Activated T-helper 1 cell treated with Interleukin-2 at 50 U/mL for 16 hours (primary cell): Measurements from ENCODE around the gene ZWILCH.
"Not testable (repeated sequence)": the region's sequence is repeated elsewhere in the genome, so short reads cannot be mapped to it uniquely, and the experiment has no call there.

Experiments
- DNase-seq: peaks from one replicate; pipeline ENCODE4 v3.0.0-alpha.2; 2020; ENCODE audit warnings: low read depth

ZWILCH gene

DNA sequence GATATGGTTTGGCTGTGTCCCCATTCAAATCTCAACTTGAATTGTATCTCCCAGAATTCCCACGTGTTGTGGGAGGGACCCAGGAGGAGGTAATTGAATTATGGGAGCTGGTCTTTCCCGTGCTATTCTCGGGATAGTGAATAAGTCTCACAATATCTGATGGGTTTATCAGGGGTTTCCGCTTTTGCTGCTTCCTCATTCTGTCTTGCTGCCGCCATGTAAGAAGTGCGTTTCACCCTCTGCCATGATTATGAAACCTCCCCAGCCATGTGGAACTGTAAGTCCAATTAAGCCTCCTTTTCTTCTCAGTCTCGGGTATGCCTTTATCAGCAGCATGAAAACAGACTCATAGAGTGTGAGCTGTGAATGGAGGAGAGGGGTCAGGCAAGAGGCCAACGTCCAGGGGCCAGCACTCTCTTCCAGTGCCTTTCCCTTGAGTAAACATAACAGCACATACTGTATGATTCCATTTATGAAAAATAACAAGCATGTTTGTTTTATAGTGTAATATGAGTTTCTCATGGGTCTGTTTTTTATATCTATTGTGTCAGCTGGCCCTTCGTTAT is 76.9 kb downstream of the ZWILCH start:
- DNase-seq, result no peak

DNA sequence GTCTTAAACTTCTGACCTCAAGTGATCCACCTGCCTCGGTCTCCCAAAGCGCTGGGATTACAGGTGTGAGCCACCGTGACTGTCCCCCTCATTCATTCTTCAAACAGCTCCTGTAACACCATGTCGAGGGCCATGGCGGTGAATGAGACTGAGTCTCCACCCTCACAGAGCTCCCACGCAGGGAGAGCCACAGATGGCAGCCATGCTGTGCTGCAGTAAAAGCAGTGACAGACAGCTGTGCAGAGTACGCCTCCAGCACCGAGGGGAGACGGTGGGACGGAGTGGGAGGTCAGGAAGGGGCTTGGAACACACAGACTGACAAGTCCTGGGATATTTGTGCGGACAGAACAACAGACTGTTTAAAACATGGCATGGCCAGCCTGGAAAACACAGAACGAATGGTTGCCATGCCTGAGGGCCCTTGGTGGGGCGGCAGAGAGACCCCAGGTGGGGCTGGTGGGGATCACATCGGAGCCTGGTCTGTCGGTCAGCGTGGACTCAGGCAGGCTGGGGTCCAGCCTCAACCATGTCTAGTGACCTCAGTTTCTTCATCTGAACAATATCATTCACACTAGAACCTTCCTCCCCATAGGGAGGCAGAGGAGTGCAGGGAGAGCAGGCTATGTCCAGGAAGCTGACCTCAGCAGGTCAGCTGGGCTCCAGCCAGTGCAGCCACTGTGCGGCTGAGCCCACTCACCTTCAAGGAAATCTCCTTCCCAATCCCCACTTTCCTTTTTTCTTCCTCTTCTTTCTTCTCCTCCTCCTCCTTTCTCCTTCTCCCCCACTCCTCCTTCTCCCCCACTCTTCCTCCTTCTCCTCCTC is 81.2 kb downstream of the ZWILCH start:
- DNase-seq, result no peak

DNA sequence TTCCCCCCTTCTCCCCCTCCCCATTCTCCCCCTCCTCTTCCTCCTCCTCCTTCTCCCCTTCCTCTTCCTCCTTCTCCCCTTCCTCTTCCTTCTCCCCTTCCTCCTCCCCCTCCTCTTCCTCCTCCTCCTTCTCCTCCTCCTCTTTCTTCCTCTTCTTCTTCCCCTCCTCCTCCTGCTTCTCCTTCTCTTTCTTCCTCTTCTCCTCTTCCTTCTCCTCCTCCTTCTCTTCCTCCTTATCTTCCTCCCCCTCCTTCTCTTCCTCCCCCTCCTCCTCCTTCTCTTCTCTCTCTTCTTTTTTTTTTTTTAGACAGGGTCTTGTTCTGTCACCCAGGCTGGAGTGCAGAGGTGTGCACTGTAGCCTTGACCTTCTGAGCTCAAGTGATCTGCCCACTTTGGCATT is 81.9 kb downstream of the ZWILCH start:
- DNase-seq, result no peak

DNA sequence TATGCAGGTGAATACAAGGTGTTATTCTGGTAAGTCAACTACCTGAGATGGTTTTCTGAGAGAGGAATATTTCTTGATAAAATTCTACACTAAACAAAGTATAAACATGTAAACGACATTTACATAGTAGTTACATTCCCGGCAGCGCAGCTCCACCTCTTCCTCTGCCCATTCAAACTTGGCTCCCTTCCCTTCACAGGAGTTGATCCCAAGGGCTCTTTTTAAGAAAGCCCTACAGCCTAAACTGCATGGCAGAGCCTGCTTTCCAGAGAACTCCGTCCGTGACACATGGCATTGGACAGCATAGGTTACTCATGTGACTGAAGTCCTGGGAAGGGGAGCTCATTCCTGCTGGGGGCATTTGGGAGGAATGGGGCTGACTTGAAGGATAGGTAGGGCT is 82.6 kb downstream of the ZWILCH start:
- no peak for DNase-seq

DNA sequence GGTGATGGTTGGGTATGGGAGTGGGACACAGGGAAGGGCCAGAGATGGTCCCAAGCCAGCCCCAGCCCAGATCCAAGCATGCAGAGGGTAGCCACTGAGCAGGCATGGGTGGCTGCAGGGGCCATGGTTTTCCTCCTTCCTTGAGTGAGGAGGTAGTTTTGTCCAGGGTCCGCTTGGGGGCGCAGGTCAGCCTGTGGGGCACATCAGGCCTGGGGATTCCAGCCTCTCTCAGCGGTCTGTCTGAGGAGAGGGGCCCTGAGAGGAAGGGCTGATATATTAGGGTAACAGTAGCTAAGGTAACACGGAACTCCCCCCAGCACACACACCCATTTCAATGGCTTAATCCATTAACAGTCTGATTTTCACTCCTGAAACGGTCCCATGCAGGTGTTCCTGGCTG is 83.4 kb downstream of the ZWILCH start:
- no peak for DNase-seq

DNA sequence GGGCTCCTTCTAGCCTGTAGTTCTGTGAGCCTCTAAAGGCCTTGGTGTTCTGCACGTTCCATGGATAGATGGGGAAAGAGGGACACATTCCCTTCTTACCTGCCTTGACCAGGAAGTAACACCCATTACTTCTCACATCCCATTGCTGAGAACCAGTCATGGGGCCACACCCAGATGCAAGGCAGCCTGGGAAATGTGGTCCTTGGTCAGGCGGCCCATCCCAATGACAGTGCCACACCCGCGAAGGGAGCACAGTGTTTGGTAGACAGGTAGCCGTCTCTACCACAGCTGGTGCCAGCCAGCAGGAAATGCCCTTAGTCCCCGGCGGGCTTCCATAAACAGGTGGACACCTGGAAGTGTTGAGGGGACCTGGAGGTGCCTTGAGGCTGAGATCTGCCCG is 83.8 kb downstream of the ZWILCH start:
- no peak for DNase-seq

DNA sequence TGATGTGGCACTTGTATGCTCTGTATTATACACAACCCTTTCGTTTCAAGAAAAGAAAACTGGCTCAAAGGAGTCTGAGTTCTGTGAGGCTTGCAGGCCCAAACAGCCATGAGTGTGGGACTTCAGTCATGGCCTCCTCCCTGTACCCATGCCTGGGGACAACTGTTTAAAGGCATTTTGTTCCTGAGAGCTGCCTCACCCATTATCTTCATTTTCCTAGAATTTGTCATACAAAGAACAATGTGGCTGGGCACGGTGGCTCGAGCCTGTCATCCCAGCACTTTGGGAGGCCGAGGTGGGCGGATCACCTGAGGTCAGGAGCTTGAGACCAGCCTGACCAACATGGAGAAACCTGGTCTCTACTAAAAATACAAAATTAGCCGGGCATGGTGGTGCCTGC is 84.3 kb downstream of the ZWILCH start:
- not testable (repeated sequence) for DNase-seq

DNA sequence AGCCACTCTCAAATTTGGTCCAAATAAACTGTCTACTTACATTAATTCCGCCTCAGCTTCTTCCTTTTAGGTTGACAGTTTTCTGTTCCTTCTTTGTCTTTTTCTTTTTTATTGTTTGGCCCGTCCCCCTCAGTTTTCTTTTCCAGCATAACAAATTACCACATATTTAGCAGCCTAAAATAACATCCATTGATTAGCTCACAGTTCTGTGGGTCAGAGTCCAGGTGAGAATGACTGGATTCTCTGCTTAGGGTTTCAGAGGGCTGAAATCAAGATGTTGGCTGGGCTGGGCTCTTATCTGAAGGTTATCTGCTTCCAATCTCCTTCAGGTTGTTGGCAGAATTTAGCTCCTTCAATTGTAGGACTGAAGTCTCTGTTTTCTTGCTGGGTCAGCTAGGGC is 85.3 kb downstream of the ZWILCH start:
- DNase-seq, result no peak

DNA sequence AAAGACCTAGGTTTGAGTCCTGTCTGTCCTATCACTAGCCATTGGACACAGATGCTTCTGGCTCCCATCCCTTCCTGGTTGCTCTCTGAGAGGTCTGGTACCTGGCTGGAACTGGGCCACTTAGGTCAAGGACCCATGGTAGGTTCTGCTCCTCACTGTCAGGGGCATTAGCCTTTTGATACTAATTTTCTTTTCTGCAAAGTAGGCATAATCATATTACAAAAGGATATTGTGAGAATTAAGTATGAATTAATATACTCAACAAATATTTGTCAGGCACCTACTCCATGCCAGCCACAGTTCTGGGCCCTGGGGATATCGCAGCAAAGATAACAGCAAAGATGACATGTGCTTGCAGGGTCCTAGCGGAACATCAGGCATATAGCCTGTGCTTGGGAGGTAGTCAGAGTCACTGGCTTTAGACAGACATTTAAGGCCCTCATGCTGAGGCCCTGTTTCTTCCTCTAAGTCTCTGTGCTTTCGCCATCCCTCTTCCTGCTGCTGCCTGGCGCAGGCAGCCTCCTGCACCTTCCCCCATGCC is 86.3 kb downstream of the ZWILCH start:
- no peak for DNase-seq

DNA sequence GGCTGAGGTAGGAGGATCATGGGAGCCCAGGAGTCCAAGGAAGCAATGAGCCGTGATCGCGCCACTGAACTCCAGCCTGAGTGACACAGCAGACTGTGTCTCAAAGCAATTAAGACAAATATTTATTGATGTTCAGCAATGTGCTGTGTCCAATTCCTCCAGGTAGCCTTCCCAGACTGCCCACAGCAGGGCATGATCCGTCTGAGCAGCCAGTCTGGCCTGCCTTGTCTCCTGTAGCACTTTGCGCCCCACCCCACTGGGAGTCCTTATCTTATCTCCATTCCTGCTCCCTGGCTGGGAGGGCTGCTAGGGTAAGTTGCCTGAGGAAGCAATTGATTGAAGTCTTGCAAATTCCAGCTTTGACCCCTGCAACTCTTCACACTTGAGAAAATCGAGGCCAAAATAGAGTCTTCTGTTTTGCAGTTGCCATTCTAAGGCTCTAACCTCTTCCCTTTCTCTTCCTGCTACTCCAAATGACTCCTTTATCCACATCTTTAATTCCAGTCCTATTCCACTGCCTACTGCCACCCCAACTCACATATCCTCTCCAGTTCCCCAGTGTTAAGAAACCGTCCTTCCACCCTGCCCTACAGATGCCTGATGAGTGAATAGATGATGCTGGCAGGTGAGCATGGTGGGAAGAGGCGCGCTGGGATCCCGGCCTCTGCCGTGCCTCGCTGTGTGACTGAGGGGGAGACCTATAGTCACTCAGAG is 87.5 kb downstream of the ZWILCH start:
- DNase-seq, result no peak

DNA sequence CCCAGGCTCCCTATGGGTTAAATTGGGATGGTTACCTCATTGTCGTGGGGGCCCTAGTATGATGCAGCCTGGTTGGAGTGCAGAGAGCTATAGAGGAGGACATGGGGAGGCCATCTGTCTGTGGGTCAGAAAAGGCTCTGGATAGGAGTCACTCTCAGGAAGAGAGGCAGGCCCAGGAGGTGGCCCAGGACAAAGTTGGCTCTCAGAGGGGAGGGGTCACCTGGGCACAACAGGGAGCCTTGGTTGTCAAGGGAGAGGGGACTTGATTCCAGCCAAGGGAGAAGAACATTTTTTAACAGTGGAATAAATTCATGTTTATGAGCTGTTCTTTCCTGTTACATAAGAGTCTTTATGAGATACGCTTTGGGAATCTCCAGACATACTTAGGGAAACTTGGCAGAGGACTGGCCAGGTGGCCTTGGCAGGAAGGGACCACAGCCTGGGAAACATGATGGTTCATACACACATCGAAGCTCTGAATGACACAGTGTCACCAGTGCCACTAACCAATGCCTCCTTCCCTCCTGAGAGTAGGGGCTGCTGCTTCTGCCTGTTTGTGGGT is 88.2 kb downstream of the ZWILCH start:
- no peak for DNase-seq

DNA sequence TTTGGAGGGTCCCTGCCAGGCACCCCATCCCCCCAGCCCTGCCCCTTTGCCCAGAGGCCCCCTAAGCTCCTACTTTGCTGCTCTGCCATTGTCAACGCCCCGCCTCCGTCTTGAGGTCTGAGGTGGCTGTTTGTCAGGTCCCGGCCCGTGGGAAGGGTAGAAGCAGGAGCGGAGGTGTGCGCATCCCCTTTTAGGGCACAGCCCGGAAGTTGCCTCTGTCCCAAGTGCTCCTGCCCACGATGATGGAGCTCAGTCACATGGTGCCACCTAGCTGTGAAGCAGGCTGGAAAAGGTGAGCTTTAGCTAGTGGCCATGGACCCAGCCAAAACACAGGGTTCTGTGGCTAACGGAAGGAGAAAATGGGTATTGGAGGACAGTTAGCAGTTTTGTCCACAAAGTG is 89.2 kb downstream of the ZWILCH start:
- no peak for DNase-seq

DNA sequence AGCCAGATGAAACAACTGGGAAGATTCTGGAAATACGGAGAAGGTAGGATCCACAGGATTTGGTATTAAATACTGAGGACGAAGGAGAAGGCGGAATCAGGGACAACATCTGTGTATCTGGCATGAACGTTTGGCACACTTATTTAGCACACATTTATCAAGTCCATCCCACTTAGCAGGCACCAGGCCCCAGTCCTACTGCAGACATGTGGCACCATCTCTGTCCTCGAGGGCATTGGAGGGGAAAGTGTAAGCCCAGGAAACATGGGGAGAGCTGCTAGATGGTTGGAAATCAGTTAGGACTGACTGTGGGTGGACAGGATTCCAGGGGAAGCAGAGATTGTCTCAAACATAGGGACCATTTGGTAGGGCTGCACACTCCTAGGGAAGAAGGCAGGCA is 89.7 kb downstream of the ZWILCH start:
- DNase-seq, result no peak

DNA sequence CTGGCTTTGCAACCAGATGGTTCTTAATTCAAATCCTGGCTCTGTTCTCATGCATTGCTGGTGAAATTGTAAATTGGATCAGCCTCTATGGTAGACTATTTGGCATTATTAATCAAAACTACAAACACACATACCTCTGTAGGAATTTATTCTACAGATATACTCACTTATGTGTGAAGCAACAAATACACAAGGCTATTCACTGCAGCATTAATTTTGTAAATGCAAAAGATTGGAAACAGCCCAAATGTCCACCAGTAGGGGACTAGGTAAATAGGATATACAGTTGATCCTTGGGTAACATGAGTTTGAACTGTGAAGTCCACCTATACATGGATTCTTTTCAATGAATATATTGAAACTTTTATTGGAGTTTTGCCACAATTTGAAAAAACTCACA is 90.2 kb downstream of the ZWILCH start:
- no peak for DNase-seq

DNA sequence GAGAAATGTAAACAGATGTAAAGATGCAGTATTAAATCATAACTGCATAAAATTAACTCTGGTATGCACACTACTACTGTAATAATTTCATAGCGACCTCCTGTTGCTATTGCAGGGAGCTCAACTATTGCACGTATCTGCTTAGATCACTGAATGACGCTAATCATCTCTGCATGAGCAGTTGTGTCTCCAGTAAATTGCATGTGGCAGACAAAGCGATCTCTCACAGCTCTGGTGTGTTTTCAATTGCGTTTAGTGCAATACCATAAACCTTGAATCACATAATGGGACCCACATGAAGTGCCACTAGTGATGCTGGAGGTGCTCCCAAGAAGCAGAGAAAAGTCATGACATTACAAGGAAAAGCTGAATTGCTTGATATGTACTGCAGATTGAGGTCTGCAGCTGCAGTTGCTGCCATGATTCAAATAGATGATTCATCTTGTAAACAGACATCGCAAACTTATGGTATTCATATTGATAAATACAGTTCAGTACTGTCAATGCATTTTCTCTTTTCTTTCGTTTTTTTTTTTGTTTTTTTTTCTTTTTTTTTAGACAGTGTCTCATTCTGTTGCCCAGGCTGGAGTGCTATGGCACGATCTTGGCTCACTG is 90.9 kb downstream of the ZWILCH start:
- no peak for DNase-seq

DNA sequence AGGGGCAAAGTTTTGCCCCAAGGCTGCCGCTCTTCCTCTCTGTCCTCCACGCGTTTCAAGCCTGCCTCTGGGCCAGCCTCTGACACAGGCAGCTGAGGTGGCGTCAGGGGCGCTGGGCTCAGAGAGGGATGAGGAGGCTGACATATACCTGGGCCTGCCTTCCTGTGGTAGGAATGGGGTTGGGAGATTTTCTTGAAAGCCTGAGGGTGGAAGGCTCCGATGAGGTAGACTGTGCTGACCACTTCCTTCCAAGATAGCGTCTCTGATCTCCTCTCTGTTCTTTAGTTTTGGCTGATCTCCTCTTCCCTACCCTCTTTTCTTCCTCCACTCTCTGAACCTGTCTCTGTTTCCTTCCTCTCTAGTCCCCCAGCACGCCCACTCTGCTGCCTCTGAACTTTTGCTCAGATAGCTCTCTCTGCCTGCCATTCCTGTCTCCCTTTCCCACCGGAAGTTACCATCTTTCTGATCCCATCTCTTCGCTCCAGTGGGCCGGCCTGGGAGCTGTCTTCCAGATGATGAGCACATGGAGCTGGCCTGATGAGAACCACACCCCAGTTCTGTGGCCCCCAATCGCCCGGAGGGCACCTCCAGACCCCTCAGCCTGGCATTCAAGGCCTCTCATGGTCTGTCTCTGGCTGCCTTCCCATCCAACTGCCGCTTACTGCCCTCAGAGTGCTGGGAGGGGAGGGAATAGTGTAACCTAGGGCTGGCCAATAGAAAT is 93.1 kb downstream of the ZWILCH start:
- no peak for DNase-seq
